ENCODE results near the gene IFT27.

The IFT27 gene, protein sequence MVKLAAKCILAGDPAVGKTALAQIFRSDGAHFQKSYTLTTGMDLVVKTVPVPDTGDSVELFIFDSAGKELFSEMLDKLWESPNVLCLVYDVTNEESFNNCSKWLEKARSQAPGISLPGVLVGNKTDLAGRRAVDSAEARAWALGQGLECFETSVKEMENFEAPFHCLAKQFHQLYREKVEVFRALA

GRCh38 chr22:36775964-36776669, at the start of gene IFT27:
Gene IFT27 (minus strand): TSS chr22:36776119. CDS start chr22:36775707, 412 bp downstream.
- peak; percentile 100 for DNase-seq (ENCODE audit: low read depth)

- DNase-seq (ENCODE audit: low read depth): no peak
Measured at GRCh38 chr22:36824655-36825054, 48.7 kb upstream of the IFT27 start.

DNA sequence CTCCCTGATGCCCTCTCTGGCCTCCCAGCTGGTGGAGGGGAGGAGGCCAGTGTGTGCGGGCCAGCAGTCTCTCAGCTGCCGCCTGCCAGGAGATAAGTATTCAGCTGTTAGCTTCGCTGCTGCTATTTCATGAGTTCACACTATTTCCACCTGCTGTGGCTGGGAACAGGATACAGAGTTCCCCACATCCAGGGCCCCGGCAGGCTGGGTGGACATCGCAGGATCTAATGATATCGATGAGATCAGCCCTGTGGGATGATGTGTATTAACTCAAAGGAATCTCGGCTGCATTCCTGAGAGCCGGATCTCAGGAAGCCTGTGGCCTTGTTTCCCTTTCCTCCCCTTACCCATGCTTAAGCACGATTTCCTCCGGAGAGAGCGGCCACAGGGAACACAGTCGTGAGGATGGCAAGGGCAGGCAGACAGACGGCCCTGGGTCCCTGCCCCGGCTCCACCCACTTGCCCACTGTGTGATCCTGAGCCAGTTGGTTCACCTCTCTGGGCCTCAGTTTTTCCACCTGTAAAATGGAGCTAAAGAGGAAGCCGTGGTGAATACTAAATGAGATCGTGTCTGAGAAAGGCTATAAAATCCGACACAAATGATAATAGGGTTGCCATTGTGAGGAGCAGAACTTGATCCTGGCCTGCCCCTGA, 47.4 kb upstream of the IFT27 start:
- no peak for DNase-seq (ENCODE audit: low read depth)

DNA sequence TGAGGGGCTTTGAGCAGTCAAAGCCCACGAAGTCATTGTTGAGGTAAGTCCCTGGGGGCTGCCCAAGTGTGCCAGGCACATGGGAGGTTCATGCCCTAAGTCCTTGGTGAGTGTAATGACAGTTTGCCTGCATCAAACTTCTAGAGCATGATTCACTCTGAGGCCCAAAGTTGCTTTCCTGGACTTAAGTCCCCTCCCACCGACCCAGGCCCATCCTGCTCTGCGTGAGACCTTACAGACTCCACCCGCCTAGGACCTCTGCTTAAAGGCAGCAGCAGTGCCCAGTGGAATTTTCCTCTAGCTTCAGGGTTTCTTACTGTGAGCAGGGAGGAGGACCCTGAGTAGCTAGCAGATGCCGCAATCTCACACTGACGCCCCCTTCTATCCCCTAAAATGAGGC, 46.7 kb upstream of the IFT27 start:
- no peak for DNase-seq (ENCODE audit: low read depth)

DNA sequence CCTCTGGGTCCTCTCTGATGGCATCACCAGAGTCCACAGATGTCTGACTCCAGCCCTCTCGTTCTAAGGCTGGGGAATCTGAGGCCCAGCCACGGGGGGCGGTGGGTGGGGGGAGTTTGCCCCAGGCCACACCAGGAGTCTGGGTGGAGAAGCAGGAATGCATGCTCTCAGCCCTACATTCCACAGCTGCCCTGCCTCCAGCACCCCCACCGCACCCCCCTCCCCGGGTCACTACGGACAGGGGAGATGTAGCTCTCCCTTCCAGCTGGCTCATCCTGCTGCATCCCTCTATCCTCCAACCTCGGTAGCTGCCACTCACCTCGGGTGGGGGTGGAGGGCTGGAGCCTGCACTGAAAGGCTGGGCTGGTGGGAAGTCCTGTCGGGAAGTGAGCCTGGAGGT, 43.2 kb upstream of the IFT27 start:
- DNase-seq (ENCODE audit: low read depth): no peak

DNA sequence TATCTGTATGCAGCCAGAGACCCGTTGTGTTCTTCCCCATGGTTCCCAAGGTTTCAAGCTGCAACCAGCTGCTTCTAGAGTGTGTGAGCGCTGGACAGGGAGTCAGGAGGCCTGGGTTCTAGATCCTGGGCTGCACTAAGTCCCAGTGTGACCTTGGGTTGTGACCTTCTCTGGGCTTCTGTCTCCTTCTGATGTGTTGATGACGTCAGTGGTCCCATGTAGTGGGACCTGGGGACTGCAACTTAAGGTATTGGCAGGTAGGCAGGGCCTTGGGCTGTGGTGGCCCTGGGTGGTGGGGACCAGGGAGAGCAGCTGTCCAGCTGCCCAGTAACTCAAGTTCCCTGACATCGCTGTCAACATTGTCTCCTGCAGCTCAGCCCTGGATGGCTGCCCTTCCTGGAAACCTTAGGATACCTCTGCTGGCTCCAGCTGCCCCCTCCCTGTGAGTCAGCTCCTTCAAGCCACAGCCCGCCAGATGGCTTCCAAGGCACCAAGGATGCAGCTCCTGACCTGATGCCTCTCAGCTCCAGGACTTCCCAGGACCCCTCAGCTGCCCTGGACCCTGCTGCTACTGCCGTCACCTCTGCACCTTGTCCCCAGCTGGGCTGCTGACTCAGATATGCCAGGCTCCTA, 42.2 kb upstream of the IFT27 start:
- DNase-seq (ENCODE audit: low read depth): no peak

DNA sequence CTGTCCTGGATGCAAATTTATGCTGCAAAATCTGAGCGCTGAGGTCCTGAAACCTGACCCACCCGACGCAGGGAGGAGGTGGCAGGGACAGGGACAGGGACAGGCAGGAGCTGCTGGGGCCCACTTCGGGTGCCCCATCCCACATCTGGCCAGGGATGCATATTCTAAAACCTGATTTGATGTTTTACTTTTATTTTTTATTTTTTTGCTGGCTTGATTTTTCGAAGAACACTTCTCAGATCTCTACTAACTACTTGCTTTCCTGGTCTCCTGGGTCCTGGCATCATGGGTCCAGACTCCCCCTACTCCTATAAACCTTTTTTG, 41.6 kb upstream of the IFT27 start:
- DNase-seq (ENCODE audit: low read depth): no peak

DNA sequence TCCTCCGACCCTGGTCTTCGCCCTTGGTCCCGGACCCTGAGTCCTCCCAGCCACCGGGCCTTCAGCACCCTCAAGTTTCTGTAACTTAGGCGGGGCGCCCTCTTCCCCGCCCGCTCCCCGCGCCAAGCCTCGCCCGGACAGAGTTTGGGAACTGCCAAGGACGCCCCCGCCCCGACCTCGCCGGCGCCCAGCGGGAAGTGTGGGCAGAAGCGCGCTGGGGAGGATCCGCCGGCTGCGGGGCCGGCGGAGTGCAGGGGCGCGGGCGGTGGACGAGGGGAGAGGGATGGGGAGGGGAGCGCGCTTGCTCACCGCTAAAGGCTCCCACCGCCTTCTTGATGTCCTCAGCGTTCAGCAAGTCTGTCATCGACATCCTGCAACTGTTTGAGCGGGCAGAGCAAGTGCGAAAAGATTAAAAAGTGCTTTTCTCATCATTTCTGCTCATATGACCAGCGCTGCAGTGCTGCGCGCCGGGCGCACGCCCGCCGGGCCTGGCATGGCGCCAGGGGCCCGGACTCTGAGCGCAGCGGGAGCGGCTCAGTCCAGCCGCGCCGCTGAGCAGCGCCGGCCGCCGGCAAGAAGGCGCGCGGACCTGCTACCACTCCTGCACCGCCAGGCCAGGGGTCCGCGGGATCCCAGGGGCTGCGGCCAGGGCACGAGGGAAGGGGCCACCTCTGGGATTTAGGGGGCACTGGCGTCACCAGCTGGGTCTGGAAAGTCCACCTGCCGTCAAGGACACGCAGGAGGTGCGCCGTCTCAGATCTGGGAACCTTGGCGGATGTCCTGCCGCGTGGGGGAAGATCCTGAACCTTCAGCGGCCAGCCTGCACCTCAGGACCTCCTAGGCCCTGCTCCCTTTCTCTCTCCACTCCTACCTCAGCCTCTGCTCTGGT, 41.0 kb upstream of the IFT27 start, which contains the start of gene PVALB:
Gene PVALB, minus strand, starts transcription at position 400 of the 889 bp plus-strand sequence. Its CDS starts 30 bp downstream, at position 370.
- peak; percentile 21 for DNase-seq (ENCODE audit: low read depth)

GRCh38 chr22:36816339-36816635, 40.4 kb upstream of the IFT27 start:
- DNase-seq (ENCODE audit: low read depth): no peak

DNA sequence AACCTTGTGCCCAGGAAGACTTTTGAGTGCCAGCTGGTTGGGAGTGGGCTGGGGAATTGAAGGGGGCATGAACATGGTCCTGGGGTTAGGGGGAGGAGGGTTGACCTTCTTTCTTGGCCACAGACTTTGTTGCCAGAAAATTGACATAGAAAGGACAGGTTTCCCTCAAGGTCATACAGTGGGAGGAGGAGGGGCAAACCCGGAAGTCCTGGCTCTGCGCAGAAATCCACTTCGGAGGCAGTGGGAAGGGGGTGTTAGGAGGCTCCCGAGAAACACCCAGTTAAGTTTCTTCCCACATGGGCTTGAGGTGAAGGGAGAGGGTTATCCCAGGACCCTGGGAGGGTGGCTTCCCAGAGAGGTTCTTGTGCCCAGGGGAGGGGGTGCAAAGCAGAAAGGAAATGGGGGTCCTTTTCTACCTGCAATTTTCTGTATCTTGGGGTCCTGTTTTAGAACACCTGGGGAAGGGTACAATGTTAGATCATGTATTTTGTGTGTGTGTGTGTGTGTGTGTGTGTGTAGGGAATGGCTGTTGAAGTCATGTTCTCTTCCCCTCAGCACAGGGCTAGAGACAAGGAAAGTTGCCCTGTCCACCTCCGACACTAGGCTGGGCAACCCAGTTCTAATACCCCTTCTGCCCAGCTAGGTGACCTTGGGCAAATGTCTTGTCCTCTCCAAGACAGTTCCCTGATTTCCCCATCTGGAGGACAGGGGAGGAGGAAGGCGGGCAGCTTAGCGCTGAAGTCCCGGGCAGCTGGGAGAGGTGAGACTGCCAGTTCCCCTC, 39.8 kb upstream of the IFT27 start:
- no peak for DNase-seq (ENCODE audit: low read depth)

DNA sequence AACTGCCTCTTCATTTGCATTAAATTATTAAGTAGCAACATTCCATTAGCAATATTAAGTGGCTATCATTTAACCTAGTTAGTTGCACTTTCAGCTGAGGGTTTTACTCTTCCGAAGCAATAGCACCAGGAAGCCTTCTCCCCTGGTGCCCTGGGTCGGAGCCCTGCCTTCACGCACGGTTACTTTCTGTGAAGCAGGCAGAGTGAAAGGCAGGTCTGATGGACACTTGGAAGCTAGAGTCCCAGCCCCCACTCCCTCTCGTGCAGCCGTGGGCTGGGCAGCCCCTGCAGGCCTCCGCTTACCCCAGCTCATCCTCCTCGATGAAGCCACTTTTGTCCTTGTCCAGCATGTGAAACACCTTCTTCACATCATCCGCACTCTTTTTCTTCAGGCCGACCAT, 38.9 kb upstream of the IFT27 start:
- DNase-seq (ENCODE audit: low read depth): no peak

GRCh38 chr22:36811094-36811800, 35.3 kb upstream of the IFT27 start:
- no peak for DNase-seq (ENCODE audit: low read depth)

DNA sequence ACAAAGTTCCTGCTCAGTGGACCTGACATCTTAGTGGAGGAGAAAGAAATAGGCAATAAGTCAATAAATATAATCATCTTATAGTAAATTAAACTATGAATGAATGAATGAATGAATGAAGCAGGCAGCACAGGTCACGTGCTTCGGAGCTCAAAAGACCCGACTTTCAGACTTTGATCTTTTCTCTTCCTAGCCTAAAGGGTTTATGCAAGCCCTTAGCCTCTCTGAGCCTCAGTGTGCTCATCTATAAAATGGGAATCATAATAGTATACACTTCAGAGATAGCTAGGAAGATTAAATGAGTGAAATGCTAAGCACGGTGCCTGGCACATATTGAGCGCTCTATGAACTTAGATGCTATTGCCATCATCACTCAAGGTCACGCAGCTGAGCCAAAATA, 33.4 kb upstream of the IFT27 start:
- DNase-seq (ENCODE audit: low read depth): no peak

DNA sequence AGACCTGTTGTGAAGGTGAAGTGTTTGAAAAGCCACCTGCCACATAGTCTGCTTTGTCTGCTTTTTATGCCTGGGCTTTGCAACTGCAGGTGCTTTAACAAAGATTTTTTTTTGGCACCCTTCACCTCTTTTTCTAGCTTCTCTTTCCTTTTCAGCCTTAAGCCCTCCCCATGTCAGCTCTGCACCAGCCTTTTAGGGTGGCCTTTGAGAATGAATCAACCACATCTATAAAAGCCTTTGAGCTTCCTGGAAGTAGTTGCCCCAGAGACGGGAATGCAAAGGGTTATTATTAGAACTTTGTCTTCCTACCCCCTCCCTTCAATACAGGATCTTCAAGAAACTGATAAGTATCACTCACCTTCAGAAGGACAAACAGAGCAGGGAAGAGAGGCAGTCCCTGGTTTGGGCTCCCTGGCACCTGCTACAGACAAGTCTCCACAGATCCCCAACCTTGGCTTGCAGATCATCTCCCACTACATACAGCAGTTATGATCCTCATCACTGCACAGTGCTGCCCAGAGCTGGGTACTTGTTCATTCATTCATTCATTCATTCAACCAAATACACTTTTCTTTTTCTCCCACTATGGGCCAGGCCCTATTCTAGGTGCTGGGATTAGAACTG, 32.9 kb upstream of the IFT27 start:
- no peak for DNase-seq (ENCODE audit: low read depth)

DNA sequence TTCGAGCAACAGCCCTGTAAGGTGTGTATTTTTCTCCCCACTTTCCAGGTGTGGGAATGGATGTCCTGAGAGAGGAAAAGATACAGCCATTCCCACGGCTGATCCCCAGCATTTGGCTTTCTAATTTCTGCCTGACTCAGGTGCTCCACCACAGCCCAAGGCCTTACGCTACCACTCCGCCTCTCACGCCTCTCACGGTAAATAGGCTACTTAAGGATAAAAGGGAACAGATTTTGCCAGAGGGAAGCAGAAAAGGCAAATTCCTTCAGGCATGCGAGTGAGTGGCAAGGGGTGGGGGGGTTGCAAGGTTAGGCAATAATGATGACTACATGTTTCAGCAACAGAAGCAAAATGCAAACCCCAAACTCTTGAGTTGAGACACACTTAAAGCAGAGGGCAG, 31.7 kb upstream of the IFT27 start:
- no peak for DNase-seq (ENCODE audit: low read depth)

- no peak for DNase-seq (ENCODE audit: low read depth)
Measured at GRCh38 chr22:36806835-36807234, 30.9 kb upstream of the IFT27 start.

- no peak for DNase-seq (ENCODE audit: low read depth)
Measured at GRCh38 chr22:36803358-36803757, 27.4 kb upstream of the IFT27 start.

GRCh38 chr22:36798674-36799066, 22.8 kb upstream of the IFT27 start:
- no peak for DNase-seq (ENCODE audit: low read depth)

DNA sequence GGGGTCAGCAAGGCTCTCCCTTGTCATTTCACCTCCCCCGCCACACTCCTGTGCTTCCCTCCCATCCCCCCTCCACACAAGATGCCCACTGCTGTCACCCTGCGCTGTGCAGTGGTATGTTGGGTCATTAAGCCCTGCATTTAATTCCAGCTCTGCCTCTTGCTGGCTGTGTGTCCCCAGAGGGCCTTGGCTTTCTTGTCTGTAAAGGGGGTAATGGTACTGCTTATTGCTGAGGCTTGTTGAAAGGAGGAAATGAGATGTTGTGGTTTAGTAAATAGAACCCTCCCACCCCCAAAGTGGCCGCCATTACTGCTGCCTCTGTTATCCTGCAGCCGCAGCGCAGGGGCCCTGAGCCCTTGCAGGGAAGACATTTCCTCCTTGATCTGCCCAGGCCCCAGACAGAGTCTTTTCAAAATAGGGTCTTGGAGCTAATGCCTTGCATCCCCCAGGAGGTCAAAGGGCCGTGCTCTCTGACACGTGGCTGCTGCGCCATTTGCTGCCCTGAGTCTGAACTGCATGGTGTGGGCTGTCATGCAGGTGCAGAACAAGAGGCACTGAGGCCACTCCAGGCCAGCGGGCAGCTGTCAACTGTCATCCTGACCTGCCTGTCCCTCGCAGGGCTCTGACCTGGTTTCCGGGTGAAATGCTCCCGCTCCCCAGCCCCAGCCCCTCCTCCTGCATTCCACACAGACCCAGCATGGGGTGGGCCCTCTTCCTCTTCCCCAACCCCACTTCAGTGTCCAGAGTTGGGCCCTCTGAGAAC, 22.2 kb upstream of the IFT27 start:
- no peak for DNase-seq (ENCODE audit: low read depth)

GRCh38 chr22:36797374-36797773, 21.5 kb upstream of the IFT27 start:
- no peak for DNase-seq (ENCODE audit: low read depth)

Data from EH (cell line).